SK-N-MC (cell line): ENCODE data around the gene PRKN.

ENCODE experiments used
- EZH2 ChIP-seq: fragments of 200-600 bp; sonication (generic); IDR thresholded peaks from one replicate; pipeline ENCODE4 v1.6.1; 2017; ENCODE audit warnings: antibody characterized with exemption
- FOXP2 ChIP-seq: optimal IDR thresholded peaks from 2 replicates; pipeline ENCODE3; 2011; ENCODE audit warnings: mild to moderate bottlenecking, moderate library complexity; ENCODE audit not compliant: insufficient read depth; ENCODE audit errors: extremely low read length, control extremely low read depth
- POLR2AphosphoS5 ChIP-seq: IDR thresholded peaks from 2 replicates; pipeline ENCODE4 v1.6.1; 2012; ENCODE audit warnings: mild to moderate bottlenecking, low read depth, low read length, borderline replicate concordance

GRCh38 chr6:161649841-161650240 is 1077.7 kb downstream of the PRKN start:
- no peak for TF ChIP-seq POLR2AphosphoS5
- TF ChIP-seq EZH2 = no peak
- no peak for TF ChIP-seq FOXP2
